ENCODE data around the gene MMS19. TPM values are rescaled to one million over a fixed set of nuclear protein-coding genes. Genes with fewer than 3 reads are reported as not detected.

Gene MMS19
- total RNA-seq, 1 experiment from 2014 or later, result 105 TPM

DNA sequence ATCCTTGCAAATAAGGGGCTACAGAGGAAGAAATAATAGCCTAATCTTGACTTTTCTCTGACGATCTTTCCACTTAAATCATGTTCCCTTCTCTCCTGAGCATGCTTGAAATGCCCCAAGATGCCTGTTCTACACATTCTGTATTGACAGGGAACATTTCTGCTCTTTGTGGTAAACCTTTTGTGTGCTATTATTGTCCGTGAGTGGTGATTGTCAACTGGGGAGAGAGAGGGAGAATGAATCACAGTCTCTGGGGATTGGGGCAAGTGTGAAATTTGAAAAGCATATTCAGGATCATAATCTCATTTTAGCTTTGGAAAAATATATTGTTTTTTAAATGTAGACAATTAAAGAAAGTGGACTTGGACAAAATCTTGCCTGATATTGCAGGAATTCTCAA, 21.1 kb upstream of the MMS19 start:
- no peak for DNase-seq
- Histone ChIP-seq H3K9me3 (no peaks in the 10 kb centered on the region), H3K27me3 (replicated peaks; ENCODE audit: control insufficient read depth, insufficient read depth, low read length) (no peaks in the 10 kb centered on the region), H3K4me3 (ENCODE audit: low read depth, low read length) (no peak overlapping the region), H3K4me1 (no peaks in the 10 kb centered on the region), H3K36me3 (ENCODE audit: control insufficient read depth, insufficient read depth, low read length) (no peaks in the 10 kb centered on the region)
- Mint-ChIP-seq H3K27me3 (ENCODE audit: insufficient read depth, unreplicated experiment) (no peaks in the 10 kb centered on the region), H3K4me3 (ENCODE audit: unreplicated experiment) (no peak overlapping the region), H3K36me3 (ENCODE audit: insufficient read depth, unreplicated experiment) (no peaks in the 10 kb centered on the region), H3K27ac (ENCODE audit: unreplicated experiment) (no peak overlapping the region), H3K4me1 (ENCODE audit: low read depth, unreplicated experiment) (peaks cover 7% of the 10 kb centered on the region), H3K9me3 (ENCODE audit: unreplicated experiment) (no peaks in the 10 kb centered on the region)
- CTCF ChIA-PET, result no interaction called here
- POLR2A ChIA-PET, result no interaction called here
- TF ChIP-seq, protein P1, sequence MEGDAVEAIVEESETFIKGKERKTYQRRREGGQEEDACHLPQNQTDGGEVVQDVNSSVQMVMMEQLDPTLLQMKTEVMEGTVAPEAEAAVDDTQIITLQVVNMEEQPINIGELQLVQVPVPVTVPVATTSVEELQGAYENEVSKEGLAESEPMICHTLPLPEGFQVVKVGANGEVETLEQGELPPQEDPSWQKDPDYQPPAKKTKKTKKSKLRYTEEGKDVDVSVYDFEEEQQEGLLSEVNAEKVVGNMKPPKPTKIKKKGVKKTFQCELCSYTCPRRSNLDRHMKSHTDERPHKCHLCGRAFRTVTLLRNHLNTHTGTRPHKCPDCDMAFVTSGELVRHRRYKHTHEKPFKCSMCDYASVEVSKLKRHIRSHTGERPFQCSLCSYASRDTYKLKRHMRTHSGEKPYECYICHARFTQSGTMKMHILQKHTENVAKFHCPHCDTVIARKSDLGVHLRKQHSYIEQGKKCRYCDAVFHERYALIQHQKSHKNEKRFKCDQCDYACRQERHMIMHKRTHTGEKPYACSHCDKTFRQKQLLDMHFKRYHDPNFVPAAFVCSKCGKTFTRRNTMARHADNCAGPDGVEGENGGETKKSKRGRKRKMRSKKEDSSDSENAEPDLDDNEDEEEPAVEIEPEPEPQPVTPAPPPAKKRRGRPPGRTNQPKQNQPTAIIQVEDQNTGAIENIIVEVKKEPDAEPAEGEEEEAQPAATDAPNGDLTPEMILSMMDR (IDR thresholded peaks at IDR 0.05; ENCODE audit: insufficient read depth in 1 of 2, low read depth in 1 of 2, low read length in 1 of 2, severe bottlenecking in 1 of 2, unreplicated experiment in 1 of 2), result no peak
- no TSS peak for BruUV-seq (replicated peaks)
- intact Hi-C loops (cut with micrococcal nuclease; ENCODE audit: unreplicated experiment), result no loop called here

DNA sequence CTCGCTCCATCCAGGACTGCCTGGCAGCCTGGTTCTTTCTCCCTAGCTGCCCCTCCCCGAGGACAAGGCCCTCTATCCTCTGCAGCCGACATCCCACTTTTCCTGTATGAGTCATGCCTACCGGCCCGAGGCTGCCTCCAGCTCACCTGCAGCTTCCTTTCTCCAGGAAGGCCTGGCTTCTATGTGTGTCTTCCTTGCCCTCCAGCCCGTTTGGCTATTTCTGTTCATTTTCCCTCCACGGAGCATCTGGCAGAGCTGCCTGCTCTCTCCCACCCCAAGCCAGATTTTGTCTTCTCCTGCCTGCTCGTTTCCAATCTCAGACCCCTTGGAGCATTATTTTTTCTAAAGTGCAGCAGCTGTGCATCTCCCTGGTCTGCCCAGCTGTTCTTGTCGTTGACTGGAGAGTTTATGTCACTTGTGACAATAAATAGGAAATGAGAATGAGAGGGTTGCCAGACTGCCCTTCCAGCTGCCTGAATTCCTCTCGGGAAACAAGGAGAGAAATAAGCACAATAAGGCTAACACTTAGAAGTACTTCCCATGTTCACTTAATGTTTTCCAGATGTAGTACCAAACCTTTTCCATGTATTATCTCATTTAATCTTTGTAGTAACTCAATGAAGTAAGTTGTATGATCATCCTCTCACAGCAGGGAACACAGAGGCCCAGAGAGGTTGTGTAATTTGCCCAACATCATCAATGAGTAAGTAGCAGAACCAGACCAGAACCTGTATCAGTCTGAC, 20.2 kb upstream of the MMS19 start:
- BruUV-seq (replicated peaks), result no TSS peak
- H3K4me3 ChIP-seq (ENCODE audit: low read depth, low read length), result no peak overlapping the region
- no peak for DNase-seq
- Mint-ChIP-seq H3K4me3 (ENCODE audit: unreplicated experiment) (no peak overlapping the region), H3K36me3 (ENCODE audit: insufficient read depth, unreplicated experiment) (no peaks in the 10 kb centered on the region), H3K9me3 (ENCODE audit: unreplicated experiment) (no peaks in the 10 kb centered on the region), H3K27ac (ENCODE audit: unreplicated experiment) (no peak overlapping the region), H3K4me1 (ENCODE audit: low read depth, unreplicated experiment) (peaks cover 7% of the 10 kb centered on the region), H3K27me3 (ENCODE audit: insufficient read depth, unreplicated experiment) (no peaks in the 10 kb centered on the region)
- no peaks in the 10 kb centered on the region for H3K9me3 ChIP-seq
- ChIA-PET CTCF (no interaction called here), POLR2A (no interaction called here)
- H3K27me3 ChIP-seq (replicated peaks; ENCODE audit: control insufficient read depth, insufficient read depth, low read length), result no peaks in the 10 kb centered on the region
- no peaks in the 10 kb centered on the region for H3K4me1 ChIP-seq
- intact Hi-C loops (cut with micrococcal nuclease; ENCODE audit: unreplicated experiment), result no loop called here
- TF ChIP-seq, protein P1 (IDR thresholded peaks at IDR 0.05; ENCODE audit: insufficient read depth in 1 of 2, low read depth in 1 of 2, low read length in 1 of 2, severe bottlenecking in 1 of 2, unreplicated experiment in 1 of 2), result no peak
- H3K36me3 ChIP-seq (ENCODE audit: control insufficient read depth, insufficient read depth, low read length), result no peaks in the 10 kb centered on the region

DNA sequence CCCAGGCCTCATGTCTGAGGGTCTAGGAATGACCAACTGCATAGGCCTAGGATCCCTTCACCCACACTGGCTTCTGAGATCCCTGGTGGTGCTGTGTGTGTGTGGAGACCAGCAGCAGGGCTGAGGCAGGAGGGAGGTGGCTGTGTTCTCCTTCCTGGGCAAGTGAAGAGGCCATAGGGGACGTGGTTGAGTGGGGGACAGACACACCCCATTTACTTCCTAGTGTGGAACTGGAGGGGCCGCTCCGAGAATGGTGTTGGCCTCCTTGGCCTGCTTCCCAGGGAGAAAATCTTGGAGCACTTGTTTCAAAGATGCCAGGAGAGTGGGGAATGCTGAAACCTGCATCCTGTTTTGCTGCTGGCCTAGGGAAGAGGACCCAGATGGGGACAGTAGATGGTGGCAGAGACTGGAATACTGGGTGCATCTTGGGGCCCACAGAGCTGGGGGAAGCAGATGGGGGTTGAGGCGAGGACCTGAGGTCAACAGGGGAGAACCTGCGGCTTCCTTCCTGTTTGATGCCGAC, 19.6 kb upstream of the MMS19 start:
- H3K9me3 ChIP-seq, result no peaks in the 10 kb centered on the region
- BruUV-seq (replicated peaks), result no TSS peak
- intact Hi-C loops (cut with micrococcal nuclease; ENCODE audit: unreplicated experiment), result no loop called here
- H3K27me3 Mint-ChIP-seq (ENCODE audit: insufficient read depth, unreplicated experiment), result no peaks in the 10 kb centered on the region
- H3K36me3 Mint-ChIP-seq (ENCODE audit: insufficient read depth, unreplicated experiment), result no peaks in the 10 kb centered on the region
- H3K4me3 Mint-ChIP-seq (ENCODE audit: unreplicated experiment), result no peak overlapping the region
- CTCF ChIA-PET, result interaction anchor here (0.9 kb wide), 1 partner anchor 54 kb away, joined by 3 read pairs; no protein-coding TSS in a partner anchor
- DNase-seq, result no peak
- H3K9me3 Mint-ChIP-seq (ENCODE audit: unreplicated experiment), result no peaks in the 10 kb centered on the region
- no peaks in the 10 kb centered on the region for H3K27me3 ChIP-seq (replicated peaks; ENCODE audit: control insufficient read depth, insufficient read depth, low read length)
- no peaks in the 10 kb centered on the region for H3K4me1 ChIP-seq
- POLR2A ChIA-PET, result no interaction called here
- H3K36me3 ChIP-seq (ENCODE audit: control insufficient read depth, insufficient read depth, low read length), result no peaks in the 10 kb centered on the region
- peaks cover 7% of the 10 kb centered on the region for H3K4me1 Mint-ChIP-seq (ENCODE audit: low read depth, unreplicated experiment)
- TF ChIP-seq, protein P1 (IDR thresholded peaks at IDR 0.05; ENCODE audit: insufficient read depth in 1 of 2, low read depth in 1 of 2, low read length in 1 of 2, severe bottlenecking in 1 of 2, unreplicated experiment in 1 of 2), result no peak
- no peak overlapping the region for H3K4me3 ChIP-seq (ENCODE audit: low read depth, low read length)
- no peak overlapping the region for H3K27ac Mint-ChIP-seq (ENCODE audit: unreplicated experiment)
